AG09309 (cell line): ENCODE measurements around the gene TMEM147.

Experiments used
- DNase-seq: peaks from one replicate; pipeline ENCODE4 v3.0.0-alpha.2; 2010; ENCODE audit warnings: low read depth
- H3K4me3 ChIP-seq: 2 replicates; pipeline ENCODE4 v1.5.1; 2011; ENCODE audit warnings: mild to moderate bottlenecking, low read depth, low read length, moderate library complexity; ENCODE audit not compliant: control insufficient read depth
- TF ChIP-seq, protein P1 (sequence below): IDR thresholded peaks from 2 replicates; pipeline ENCODE4 v1.5.1; 2011; ENCODE audit warnings: mild to moderate bottlenecking, low read depth, low read length, inconsistent platforms; ENCODE audit not compliant: insufficient read depth, control insufficient read depth; ENCODE audit errors: missing control alignments

Gene TMEM147

DNA sequence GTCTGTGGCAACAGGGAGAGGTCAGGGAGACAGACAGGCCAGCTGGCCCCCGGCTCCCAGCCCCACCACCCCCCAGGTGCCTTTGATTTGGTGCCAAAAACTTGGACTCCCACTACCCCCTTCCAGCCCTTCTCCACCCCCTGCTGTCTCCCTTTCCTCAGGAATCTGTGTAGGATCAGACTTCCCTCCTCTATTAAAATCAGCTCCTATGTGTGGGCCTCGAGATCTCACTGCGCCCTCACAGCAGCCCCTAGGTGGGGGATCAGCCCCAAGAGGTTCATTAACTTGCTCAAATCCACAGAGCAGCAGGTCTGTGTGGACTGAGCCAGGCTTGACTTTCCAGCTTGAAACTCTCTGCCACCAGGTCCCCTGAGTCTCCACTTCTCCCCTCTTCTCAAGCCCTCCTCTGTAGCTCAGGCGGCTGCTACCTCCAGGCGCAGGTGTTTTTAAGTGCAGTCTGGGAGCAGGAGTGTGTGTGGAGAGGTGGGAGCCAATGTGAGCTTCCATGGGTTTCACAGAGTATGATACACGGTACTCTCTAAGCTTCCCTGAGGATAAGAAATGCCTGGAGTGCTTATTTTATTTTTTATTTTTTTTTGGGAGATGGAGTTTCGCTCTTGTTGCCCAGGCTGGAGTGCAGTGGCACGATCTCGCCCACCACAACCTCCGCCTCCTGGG lies 10.5 kb upstream of the TMEM147 start:
- TF ChIP-seq, protein P1, sequence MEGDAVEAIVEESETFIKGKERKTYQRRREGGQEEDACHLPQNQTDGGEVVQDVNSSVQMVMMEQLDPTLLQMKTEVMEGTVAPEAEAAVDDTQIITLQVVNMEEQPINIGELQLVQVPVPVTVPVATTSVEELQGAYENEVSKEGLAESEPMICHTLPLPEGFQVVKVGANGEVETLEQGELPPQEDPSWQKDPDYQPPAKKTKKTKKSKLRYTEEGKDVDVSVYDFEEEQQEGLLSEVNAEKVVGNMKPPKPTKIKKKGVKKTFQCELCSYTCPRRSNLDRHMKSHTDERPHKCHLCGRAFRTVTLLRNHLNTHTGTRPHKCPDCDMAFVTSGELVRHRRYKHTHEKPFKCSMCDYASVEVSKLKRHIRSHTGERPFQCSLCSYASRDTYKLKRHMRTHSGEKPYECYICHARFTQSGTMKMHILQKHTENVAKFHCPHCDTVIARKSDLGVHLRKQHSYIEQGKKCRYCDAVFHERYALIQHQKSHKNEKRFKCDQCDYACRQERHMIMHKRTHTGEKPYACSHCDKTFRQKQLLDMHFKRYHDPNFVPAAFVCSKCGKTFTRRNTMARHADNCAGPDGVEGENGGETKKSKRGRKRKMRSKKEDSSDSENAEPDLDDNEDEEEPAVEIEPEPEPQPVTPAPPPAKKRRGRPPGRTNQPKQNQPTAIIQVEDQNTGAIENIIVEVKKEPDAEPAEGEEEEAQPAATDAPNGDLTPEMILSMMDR: no peak
- no peak for DNase-seq
- H3K4me3 ChIP-seq: no peak overlapping the region

DNA sequence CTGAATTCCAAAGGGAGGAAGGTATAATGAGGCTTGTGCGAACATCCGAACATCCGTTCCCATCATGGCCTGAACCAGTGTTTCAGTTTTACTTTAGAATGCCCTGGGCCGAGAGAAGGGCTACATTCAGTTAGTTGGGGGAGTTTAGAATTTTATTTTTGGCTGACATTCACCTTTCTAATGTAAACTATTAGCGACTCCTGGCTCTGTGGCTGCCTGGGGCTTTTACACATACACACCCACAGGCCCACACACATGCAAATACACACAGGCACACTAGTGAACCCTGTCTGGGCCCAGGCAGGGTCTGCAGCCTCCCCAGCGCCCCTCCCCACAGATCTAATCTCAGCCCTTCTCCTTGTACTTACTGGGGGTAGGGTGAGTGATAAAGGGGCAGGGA lies 6.1 kb upstream of the TMEM147 start:
- TF ChIP-seq, protein P1: no peak
- H3K4me3 ChIP-seq: no peak overlapping the region
- DNase-seq: no peak

DNA sequence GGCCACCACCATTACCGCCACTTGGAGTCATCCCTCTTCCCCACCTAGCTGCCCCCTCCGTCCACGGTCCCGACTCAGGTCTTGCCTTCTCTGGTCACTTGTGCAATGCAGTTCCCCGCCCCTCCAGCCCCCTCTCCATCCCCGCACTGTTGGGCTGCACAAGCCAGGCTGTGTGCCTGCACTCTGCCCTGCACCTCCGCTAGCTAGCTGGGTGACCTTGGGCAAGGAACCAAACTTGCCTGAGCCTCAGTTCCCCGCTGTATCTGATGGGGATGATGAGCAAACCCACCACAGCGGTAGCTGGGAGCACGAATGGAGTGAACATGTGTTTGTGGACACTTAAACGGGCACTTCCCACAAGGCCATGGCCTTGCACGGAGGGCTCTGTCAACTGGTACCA lies 5.6 kb upstream of the TMEM147 start:
- H3K4me3 ChIP-seq: no peak overlapping the region
- no peak for DNase-seq
- TF ChIP-seq, protein P1: no peak

DNA sequence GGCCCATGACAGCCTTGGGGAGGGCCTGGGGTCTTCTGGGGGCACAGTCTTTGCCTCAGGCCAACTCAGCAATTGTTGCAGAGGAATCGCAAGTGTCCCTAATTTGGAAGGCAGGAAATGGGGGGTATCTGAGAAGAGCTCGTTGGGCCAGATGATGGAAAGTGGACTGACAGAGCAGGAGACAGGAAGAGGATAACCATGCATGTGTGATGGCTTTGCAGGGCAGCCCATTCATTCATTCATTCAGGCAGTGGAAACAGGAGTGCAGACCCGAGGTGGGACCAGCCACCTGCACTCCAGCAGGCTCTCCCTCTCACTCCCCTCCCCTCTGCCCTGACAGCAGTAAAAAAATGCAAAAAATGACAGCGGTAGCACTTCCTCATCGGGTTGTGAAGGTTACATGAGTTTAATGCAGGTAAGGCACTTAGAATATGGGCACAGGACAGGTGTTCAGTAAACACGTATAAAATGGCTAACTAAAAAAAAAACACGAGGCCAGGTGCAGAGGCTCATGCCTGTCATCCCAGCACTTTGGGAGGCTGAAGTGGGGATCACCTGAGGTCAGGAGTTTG lies 5.0 kb upstream of the TMEM147 start:
- DNase-seq: no peak
- TF ChIP-seq, protein P1: no peak

DNA sequence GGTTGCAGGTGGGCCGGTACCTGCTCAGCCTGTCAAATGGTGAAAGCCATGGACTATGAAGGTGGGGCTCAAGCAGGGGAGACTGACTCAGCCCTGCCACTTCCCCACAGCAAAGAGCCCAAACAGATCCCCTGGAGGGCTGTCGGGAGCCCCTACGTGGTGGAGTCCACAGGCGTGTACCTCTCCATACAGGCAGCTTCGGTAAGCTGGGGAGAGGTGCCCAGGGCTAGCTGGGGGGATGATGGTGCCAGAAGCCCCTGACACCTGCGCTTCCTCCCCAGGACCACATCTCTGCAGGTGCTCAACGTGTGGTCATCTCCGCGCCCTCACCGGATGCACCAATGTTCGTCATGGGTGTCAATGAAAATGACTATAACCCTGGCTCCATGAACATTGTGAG lies 3.2 kb upstream of the TMEM147 start:
- no peak overlapping the region for H3K4me3 ChIP-seq
- no peak for DNase-seq
- TF ChIP-seq, protein P1: no peak

More for the DNA sequence above, 5.0 kb upstream of the TMEM147 start:
- H3K4me3 ChIP-seq: no peak overlapping the region

DNA sequence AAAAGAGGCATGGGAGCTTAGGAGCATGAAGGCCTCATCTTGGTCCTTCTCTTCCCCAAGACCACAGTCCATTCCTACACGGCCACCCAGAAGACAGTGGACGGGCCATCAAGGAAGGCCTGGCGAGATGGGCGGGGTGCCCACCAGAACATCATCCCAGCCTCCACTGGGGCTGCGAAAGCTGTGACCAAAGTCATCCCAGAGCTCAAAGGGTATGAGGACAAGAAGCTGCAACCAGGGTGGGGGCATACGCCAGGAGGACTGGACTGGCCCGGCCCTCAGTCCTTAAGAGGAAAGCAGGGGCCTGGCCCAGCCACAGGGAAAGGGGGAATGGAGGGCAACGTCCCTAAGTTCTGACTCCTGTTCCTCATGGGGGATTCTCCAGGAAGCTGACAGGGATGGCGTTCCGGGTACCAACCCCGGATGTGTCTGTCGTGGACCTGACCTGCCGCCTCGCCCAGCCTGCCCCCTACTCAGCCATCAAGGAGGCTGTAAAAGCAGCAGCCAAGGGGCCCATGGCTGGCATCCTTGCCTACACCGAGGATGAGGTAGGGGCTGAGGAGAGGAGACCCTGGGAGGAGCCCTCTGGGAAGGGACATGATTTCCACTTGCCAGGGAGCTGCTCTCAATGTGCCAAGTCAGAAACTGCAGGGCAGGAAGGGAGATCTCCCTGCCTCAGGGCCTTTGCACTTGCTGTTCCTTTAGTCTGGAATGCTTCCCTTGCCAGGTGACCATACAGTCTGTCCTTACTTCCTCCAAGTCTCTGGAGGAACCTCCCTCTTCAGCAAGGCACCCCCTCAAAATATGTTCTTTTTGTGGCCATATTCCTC lies 1.9 kb upstream of the TMEM147 start:
- TF ChIP-seq, protein P1: no peak
- no peak for DNase-seq
- H3K4me3 ChIP-seq: no peak overlapping the region
